HPDE6-E6E7 (cell line): ENCODE measurements around the gene ZNF783.
"Not testable (repeated sequence)": the region's sequence is repeated elsewhere in the genome, so short reads cannot be mapped to it uniquely, and the experiment has no call there.

Source experiments
- DNase-seq: peaks from one replicate; pipeline ENCODE4 v3.0.0; 2011; ENCODE audit warnings: missing footprints; ENCODE audit errors: extremely low spot score

ZNF783 gene

GRCh38 chr7:149261829-149262617, at the start of gene ZNF783:
Gene ZNF783, plus strand, starts transcription at chr7:149262196. Its CDS starts 138 bp downstream, at chr7:149262334.
- peak; percentile 80 for DNase-seq

GRCh38 chr7:149214020-149214720, 47.8 kb upstream of the ZNF783 start:
- DNase-seq, result no peak

GRCh38 chr7:149216402-149216801, 45.6 kb upstream of the ZNF783 start:
- no peak for DNase-seq

GRCh38 chr7:149217570-149217969, 44.4 kb upstream of the ZNF783 start:
- DNase-seq, result no peak

- no peak for DNase-seq
Observed at GRCh38 chr7:149218469-149219420, 43.3 kb upstream of the ZNF783 start.

GRCh38 chr7:149220534-149220933, 41.5 kb upstream of the ZNF783 start:
- DNase-seq, result peak; percentile 70

GRCh38 chr7:149223176-149223575, 38.8 kb upstream of the ZNF783 start:
- no peak for DNase-seq

- no peak for DNase-seq
Observed at GRCh38 chr7:149223761-149224160, 38.2 kb upstream of the ZNF783 start.

GRCh38 chr7:149224352-149224751, 37.6 kb upstream of the ZNF783 start:
- DNase-seq, result no peak

GRCh38 chr7:149225106-149225505, 36.9 kb upstream of the ZNF783 start:
- no peak for DNase-seq

GRCh38 chr7:149225656-149226055, 36.3 kb upstream of the ZNF783 start:
- DNase-seq, result no peak

GRCh38 chr7:149226366-149226765, 35.6 kb upstream of the ZNF783 start:
- not testable (repeated sequence) for DNase-seq

- DNase-seq, result no peak
Observed at GRCh38 chr7:149226840-149227494, 35.0 kb upstream of the ZNF783 start.

GRCh38 chr7:149228831-149229471, 33.0 kb upstream of the ZNF783 start:
- DNase-seq, result no peak

GRCh38 chr7:149229526-149229925, 32.5 kb upstream of the ZNF783 start:
- DNase-seq, result no peak

- no peak for DNase-seq
Observed at GRCh38 chr7:149232362-149232761, 29.6 kb upstream of the ZNF783 start.

GRCh38 chr7:149233655-149234204, 28.3 kb upstream of the ZNF783 start:
- DNase-seq, result peak; percentile 76

- DNase-seq, result no peak
Observed at GRCh38 chr7:149237502-149237901, 24.5 kb upstream of the ZNF783 start.

- DNase-seq, result peak; percentile 78
Observed at GRCh38 chr7:149238051-149238450, 23.9 kb upstream of the ZNF783 start.

GRCh38 chr7:149239345-149240143, 22.5 kb upstream of the ZNF783 start, which contains the start of gene ZNF212:
Gene ZNF212, plus strand, starts transcription at chr7:149239651. Its CDS starts 128 bp downstream, at chr7:149239779.
- peak; percentile 98 for DNase-seq
